GM19455 (cell line): ENCODE results near the gene HNRNPA3.
"Not testable (repeated sequence)": the region's sequence is repeated elsewhere in the genome, so short reads cannot be mapped to it uniquely, and the experiment has no call there.

ENCODE experiments used
- ATAC-seq: cut with Tn5 transposase; IDR thresholded peaks from one replicate; pipeline ENCODE4 v1.9.1; 2021; ENCODE audit not compliant: unreplicated experiment

The HNRNPA3 gene

DNA sequence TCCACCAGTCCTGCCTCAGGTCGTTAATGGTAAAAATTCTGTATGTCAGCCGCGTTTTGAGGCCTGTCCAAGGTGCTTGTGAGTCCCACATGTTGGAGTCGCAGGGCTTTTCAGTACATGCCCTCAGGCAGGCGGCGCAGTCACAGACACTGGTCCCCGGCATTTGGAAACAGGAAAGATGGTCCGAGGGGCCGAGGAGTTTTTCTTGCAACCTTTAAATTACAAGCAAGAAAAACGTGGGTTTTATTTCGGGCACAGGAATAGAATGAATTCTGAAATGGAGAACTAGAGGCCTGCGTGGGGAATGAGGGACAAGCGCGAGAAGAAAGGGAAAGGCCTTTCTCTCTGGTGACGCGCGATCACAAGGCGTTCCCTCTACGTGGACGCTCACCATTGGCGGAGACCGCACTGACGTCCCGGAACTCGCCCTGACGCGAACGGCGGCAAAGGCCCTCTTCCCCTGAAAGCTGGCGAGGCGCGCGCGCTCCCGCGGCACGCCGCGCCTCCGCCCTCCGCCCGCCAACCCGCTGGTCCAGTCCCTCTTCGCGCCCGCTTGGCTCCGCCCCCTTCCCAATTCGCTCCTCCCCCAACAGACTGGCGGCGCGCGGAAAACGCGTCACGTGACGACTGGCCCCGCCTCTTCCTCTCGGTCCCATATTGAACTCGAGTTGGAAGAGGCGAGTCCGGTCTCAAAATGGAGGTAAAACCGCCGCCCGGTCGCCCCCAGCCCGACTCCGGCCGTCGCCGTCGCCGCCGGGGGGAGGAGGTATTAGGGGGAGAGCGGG is at the start of gene HNRNPA3:
HNRNPA3 (plus strand) TSS at position 689 of the 785 bp plus-strand sequence; CDS start at position 695, 6 bp downstream.
- ATAC-seq: peak; percentile 89

DNA sequence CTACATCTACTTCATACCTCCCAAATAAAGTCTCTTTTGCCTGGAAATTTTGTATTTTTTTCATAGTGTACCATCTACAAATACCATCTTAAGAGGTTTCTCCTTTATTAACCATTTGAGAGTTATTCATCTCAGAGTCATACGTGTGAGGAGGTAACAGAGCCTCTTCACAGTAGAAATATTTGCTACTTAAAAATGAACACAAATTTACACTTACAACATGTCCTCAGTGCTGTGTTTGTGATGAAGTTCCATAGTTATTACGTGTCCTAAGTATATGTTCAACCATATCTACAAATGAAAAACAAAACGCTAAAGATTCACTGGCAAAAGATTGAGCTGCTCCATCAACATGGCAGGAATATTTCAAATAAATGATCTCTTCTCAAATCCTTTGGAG is 48.5 kb upstream of the HNRNPA3 start:
- ATAC-seq: no peak

DNA sequence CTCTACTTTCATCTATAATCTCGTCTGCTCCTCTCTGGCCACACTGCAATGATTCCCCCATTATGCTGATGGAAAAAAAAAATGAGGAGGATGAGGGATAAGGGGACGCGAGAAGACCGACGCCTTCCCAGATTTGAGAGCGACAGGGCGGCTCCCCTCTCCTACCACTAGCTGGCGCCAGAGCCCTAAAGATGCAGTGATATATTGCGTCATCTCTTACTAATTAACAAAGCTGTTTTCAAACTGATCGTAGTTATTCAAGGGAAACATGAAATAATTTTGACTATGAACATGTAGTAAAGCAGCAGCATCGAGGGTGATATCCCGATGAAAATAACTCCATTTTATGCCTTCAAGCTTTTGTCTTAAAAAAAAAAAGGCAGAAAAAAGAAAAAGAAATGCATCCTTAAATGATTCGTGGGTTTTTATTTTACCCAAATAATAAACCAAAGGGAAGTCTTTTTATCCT is 48.0 kb upstream of the HNRNPA3 start:
- peak; percentile 73 for ATAC-seq

DNA sequence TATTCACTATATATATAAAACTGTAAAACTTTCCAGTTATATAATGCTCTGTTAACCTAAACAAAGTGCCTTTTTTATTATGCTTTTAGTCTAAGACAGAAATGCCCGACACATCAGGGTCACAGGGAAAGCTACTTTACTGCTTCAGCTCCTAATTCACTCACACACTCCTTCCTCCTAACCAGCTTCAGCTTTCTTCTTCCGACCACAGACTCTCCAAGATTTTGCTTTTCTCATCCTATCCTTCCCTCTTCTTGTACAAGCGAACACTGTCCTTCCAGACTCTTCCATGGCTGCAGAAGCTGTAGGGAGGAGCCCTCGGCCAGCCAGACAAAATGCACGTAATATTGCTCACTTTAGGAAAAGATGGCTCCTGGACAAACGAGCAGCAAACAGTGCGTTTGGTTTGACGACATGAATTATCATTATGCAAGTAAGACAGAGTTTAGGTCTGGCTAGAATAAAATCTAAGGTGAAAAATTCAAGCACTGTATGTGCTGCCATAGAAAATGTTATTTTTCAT is 47.5 kb upstream of the HNRNPA3 start:
- no peak for ATAC-seq

DNA sequence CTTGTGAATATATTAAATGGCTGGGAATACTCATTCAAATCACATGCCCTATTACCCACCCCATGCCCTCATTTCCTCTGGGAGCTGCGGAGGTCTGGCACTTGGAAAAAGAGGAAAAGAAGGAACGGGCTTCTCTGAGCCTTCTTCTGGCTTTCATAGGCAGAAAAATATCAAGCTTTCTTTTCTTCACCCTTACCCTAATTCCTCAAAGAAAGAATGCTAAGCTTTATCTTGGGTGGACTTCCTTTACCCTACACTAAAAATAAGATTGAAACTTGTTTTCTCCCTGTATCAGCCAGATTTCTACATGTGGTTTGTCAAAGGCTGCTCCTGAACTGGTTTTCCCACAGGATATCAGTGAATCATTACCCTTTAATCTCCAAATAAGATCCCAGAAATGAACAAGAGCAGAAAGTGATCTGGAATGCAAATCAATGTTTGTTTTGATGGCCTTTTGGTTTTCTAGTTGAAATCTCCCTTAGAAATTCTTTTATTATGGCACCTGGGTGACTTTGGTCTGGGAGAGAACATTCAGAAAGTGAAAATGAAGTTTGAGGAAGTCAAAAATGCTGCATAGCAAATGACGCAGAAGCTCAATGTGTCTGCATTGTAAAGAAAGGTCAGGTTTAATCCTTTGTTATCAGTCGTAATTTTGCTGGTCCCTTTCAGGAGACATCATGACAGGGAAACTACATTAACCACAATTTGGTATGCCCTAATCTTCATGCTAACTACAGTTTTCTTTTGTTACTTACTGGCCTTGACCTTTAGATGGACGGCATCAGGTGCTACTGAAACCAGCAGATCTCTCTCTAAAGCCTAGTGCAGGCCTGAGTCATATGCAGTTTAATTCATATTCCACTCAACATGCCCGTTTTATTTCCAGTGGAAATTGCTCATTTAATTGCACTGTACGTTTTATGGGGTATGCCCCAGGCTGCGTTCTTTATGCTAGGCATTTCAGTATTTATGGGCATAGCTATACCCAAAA is 46.6 kb upstream of the HNRNPA3 start:
- ATAC-seq: peak; percentile 53

DNA sequence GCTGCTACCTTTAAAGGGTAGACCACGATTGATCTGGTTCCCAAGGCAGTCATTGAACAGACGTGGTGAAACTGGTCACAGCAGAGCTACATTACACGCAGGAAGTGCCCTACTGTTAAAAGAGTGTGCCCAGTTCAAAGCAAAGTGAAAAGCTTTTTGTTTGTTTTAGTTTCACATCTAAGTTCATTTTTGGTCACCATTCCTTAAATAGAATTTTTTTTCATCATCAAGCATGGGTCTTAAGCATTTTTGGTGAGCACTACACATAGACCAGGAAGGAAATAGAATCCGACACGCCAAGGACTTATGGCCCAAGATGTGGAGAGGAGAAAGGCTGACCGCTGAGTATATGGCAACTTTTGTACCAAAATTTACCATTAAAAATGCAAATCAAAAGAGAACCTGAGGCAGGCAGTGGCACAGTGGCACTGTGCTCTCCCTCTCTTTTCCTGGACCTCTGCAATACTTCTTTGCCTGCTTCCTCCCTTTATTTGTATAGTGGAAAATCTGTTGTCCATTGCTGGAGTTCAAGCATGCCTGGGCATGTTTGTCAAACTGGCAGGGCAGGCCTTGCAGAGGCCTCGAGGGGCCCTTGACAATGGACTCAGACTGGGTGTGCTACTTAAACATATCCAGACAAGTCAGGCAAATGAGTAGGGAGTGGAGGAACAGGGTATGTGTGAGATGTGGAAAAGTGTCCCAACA is 42.6 kb upstream of the HNRNPA3 start:
- peak; percentile 69 for ATAC-seq

DNA sequence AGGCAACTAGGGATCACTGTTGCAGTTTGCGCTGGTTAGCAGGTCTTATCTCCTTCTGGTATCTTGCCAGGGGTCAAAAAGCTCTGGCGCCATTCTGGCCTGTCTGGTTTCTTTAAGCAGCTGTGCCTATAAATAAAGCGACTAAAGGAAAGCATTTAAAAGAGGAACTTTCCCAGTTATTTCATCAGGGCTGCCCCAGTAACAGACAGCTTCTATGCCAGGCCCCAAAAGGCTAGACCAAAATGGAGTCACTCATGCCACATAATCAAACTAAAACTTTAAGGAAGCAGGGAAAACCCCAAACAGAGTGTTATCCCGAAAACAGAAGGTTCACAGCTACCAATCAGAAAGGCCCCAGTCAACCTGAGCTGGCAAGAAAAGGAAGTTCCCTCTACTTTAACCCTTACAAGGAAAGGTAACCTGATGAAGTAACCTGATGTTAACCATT is 41.2 kb upstream of the HNRNPA3 start:
- no peak for ATAC-seq

DNA sequence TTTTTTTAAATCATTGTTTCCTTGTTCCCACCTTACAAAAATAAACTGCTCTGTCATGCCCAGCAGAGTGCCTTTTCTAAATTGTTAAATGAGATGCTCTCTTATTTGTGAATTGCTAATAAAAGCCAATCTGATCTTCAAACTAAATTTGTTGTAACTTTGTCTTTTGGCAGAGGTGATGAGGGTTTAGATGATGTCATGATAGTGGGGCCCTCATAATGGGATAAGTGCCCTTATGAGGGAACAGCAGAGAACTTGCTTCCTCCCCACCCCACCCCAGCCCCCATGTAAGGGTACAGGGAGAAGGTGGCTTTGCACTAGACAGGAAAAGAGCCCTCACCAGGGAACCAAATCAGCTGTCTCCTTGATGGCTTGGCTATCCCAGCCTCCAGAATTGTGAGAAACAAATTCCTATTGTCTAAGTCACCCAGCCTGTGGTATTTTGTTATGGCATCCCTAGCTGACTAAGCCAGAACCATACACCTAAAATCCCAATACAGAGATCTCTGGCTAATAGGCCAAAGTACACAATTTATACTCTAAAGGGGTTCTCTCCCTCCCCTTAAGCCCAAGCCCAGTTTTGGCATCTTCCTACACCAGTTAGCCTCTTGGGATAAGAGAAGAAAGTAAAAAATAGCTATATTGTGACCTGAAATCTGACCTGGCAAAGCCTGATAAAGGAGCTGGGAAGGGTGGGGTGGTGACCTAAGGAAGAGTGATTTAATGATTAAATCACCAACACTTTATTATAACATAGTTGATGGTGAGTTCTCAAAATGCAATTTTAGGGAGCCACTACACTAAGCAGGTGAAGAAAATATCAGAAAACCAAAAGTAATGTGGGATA is 40.3 kb upstream of the HNRNPA3 start:
- no peak for ATAC-seq

DNA sequence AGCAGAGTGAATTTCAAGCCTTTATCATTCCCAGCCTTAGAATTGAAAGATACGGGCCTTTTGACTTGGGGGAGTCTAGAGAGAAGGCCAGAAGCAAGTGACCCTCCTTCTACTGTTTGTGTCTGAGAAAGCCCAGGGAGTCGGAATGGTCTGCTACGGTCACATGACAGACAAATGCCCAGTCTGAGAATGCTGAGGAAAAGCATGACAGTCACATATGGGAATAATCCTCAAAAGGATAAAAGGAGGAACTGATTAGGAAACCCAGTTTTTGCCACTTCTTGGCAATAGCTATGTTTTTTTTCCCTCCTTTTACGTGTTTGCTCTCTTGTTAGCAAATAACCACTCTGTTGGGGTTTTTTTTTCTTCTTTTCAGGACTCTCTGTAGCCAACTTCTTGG is 38.1 kb upstream of the HNRNPA3 start:
- no peak for ATAC-seq

DNA sequence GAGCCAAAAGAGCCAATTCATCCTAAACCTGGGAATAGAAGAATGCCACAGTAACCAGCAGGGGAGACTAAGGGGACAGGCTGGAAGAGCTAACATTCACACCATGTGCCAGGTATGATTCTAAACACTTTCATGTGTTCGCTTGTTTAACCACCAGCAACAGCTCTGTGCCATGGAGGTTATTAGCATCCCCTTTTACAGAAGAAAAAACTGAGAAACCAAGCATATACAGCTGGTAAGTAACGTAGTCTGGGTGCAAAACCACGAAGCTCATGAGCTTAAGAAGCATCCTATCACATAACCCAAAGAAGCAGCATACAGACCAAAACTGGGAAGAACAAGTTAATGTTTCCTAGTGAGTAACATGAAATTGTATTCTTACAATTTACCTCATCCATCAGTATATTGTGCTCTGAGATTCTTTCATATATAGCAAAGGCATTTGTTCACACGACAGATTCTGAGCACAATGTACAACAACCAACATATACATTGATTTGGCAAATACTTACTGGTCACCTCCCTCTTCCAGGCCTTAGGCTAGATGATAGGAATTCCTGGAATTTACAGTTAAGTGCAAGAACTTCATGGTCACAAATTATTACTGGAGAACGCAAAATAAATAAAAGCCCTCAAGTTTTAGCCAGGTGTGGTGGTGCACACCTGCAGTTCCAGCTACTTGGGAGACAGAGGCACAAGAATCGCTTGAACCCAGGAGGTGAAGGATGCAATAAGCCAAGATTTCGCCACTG is 36.5 kb upstream of the HNRNPA3 start:
- no peak for ATAC-seq

DNA sequence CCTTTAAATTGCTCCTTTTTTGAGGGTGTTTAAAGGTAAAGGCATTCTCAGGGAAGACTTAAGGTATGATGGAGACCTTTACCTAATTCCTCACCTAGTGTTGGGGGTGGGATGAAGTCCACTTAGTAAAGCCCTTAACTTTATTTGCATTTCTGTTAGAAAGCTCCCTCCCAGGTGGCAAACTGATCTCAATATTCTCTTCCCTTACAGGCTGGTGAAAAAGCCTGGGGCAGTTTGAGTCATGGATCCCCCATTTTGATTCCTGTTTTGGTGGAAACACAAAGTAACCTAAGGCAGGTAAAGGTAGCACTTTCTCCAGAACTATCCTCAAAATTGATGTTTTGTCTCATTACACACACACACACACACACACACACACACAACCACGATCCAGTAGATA is 33.8 kb upstream of the HNRNPA3 start:
- ATAC-seq: no peak

DNA sequence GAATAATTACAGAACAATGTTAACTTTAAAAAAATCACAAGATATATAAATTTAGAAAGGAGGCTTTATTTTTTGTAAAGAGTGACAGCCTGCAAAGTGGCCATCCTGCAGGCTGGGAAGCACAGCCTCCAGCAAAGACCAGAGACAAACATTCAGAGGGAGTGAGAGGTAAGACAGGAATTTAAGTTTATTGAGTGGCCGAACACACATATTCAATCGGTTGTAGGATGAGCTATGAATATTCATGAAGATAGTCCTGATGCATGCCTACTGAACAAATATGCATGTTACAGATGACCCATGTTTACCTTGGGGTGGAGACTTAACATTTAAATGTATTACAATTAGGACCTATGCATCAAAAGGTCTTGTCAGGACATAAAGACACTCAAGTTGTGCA is 33.4 kb upstream of the HNRNPA3 start:
- ATAC-seq: no peak

DNA sequence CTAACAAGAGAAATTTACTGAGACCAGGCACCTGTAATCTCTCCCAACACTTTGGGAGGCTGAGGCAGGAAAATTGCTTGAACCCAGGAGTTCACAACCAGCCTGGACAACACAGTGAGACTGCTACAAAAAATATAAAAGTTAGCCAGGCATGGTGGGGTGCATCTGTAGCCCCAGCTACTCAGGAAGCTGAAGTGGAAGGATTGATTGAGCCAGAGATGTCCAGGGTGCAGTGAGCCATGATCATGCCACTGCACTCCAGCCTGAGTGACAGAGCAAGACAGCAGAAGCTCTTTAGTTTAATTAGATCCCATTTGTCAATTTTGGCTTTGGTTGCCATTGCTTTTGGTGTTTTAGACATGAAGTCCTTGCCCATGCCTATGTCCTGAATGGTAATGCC is 32.9 kb upstream of the HNRNPA3 start:
- ATAC-seq: not testable (repeated sequence)

DNA sequence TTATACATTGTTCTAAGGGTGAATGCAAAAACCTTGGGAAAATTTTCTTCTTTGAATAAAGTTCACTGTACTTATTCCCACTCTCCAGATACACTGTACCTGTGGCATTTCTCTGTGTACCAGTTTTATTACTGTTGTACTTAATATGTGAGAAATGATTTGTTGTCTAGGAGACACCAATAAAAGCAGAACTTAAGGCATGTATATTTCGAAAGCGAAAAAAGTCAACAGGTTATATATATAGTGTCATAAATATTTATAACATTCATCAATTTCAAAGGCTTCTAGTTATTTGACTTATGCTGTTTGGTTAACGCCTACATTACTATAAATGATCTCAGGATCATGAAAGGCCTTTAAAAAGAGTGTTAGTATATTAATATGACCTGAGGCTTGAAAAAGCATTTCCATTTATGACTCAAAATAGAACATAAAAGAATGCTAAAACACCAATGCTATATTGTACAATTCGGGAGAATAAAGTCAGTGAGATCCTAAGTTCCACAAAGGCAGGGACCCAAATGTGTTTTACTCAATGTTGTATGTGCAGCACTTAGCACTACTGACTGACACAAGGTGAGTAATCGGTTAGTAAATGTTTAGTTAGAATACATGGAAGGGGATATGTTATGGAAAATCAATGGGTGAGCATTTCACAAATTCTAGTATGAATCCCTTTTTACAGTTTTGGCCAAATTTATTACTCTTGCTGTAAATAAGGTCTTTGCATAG is 32.2 kb upstream of the HNRNPA3 start:
- no peak for ATAC-seq

DNA sequence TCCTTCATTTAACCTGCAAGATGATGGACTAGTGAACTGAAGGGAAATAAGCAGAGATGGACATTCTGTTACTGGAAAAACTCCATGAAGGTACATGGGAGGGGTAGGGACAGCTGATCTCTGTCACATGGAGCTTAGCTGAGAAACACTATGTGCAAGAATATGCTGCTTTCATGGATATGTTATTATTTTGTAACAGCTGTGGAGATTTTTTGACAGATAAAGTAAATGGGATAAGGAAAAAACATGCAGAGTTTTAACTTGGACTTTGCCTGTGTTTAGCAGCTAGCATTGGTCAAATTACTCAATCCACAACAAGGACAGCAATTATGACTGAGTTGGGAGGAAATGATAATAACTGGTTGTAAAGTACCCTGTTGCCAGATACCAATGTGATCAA is 28.7 kb upstream of the HNRNPA3 start:
- no peak for ATAC-seq

DNA sequence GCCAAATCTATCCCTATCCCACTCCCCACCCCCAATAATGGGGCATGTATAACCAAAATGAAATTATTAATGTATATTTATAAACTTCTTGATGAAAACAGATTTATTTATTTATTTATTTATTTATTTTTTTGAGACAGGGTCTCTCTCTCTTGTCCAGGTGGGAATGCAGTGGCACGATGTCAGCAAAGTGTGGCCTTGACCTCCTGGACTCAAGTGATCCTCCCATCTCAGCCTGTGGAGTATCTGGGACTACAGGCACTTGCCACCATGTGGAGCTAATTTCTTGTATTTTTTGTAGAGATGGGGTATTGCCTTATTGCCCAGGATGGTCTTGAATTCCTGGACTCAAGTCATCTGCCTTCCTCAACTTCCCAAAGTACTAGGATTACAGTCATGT is 28.0 kb upstream of the HNRNPA3 start:
- ATAC-seq: no peak

DNA sequence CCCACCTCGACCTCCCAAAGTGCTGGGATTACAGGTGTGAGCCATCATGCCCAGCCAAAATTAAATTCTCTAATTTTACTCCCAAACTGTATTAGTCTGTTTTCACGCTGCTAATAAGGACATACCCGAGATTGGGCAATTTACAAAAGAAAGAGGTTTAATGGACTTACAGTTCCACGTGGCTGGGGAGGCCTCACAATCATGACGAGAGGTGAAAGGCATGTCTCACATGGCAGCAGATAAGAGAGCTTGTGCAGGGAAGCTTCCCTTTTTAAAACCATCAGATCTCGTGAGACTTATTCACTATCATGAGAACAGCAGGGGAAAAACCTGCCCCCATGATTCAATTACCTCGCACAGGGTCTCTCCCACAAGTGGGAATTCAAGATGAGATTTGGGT is 26.6 kb upstream of the HNRNPA3 start:
- ATAC-seq: not testable (repeated sequence)

DNA sequence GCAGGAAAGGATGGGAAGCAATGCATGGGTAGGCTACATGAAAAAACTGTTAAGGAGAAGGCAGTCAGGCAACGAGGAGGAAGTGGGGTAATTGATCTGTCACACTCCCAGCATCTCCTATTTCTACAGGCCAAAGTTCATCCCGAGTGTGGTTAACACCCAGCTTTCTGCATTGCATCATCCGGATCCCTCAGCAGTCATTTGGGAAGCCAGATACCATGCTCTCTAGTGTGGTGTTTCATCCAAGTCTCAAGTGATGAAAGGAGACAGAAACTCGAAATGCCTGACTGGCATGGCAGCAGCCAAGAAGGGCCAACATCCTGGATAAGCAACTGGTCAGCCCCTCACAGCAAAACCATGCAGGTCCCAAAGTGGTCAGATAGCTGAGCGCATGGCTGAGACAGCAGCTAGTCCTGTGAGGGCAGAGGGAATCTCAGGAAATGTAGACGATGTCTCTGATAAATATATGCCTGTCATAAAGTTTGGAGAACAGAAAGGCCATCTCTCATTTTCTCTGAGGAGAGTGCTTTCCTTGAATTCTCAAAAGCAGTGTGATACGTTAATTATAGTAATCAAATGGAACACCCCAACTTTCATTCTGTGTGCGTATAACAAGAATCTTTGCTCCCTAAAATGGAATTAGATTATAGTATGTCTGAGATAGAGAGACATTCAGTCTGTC is 24.8 kb upstream of the HNRNPA3 start:
- ATAC-seq: no peak
